Measurements from ENCODE around the gene GFM1.
"Not testable (repeated sequence)": the region's sequence is repeated elsewhere in the genome, so short reads cannot be mapped to it uniquely, and the experiment has no call there.

Gene GFM1

DNA sequence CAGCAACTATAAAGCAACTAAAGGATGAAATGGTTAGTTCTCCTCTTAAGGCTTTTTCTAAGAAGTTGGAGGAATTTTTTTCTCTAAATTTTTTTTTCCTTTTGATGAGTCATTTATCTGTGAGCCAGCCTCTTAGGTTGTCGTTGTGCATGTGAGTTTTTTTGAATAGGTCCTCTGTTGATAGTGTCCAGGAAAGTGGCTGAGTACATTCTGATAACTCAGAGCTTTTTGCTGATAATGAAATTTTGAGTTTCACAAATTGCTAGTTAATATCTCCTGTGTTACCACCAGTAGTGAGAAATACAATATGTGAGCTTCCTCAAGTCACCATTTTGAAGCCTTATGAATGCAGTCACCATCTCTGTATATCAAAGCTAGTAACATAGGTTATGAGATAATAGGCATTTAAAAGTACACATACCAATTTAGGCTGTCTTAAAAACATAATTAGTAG is 35.2 kb downstream of the GFM1 start:
- DNase-seq: no peak

DNA sequence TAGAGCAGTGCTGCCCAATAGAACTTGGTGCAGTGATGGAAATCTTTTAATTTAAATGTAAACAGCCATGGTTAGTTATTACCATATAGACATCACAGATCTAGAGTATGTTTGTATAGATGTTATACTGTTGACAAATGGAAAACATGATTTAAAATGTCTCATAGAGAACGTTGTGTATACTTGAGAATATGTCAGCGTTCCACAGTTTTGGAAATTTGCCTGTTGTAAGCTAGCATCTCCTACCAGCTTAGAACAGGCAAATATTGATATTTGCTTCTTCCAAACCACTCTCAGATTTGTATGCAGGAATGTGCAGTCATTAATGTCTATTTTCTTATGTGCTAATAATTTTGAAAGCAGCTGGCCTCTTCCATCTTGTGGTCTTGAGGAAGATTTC is 36.5 kb downstream of the GFM1 start:
- no peak for DNase-seq

DNA sequence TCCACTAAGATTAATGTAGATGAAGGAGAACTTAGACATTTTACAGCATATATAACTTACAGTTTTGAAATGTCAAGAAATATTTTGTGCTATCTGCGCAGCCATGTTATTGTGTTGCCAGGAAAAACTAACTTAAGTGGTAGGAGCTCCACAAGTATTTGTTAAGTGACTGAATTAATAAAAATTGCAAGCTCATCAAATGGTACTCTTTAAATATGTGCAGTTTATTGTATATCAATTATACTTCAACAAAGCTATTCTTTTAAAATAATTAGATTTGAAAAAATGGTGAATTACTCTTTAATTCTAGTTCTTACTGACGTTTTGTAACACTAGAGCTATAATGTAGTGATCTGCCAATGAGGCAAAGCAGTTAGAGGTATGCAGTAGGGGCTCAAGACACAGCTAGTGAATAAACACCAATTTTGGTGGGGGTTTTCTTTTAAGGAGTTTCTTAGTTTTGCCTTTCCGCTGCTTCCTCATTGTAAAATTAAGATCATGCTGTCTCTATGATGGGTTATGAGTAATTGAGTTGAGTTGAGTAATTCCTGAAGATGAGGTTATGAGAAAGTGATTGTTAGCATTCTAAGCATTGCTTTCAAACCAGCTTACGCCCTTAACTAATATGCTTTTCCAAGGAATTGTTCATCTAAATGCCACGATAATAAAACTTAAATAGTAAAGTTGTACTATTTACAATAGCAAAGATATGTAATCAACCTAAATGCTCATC is 39.1 kb downstream of the GFM1 start:
- DNase-seq: no peak

DNA sequence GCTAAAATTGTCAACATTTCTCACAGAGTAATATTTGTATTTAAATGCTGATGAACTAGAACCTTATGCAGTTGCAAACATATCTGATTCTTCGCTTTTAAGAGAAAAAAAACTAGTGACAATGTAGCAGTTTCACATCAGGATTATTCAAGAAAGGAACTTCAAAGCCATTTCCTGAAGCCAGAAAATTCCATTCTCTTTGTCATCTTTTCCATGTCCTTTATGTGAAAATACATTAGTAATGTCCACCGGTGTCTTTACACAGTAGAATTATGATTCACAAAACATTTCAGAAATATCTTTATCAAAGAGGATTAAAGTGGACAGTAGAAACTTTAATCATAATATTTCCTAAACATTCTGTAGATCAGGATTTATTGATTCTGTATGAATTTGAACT is 40.8 kb downstream of the GFM1 start:
- DNase-seq: no peak

DNA sequence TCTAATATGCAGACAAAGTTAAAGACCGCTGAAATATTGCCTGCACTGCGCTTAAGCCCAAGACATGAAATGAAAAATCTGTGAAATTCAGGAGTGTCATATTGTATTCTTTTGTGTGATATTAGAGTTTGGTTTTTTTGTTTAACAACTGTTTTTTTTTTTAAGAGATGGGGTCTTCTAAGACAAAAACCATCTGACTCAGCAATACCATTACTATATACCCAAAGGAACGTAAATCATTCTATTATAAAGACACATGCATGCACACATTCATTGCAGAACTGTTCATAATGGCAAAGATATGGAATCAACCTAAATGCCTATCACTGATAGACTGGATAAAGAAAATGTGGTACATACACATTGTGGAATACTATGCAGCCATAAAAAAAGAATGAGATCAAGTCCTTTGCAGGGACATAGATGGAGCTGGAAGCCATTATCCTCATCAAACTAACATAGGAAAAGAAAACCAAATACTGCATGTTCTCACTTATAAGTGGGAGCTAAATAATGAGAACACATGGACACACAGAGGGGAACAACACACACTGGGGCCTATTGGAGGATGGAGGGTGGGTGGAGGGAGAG is 49.6 kb downstream of the GFM1 start:
- DNase-seq: not testable (repeated sequence)

DNA sequence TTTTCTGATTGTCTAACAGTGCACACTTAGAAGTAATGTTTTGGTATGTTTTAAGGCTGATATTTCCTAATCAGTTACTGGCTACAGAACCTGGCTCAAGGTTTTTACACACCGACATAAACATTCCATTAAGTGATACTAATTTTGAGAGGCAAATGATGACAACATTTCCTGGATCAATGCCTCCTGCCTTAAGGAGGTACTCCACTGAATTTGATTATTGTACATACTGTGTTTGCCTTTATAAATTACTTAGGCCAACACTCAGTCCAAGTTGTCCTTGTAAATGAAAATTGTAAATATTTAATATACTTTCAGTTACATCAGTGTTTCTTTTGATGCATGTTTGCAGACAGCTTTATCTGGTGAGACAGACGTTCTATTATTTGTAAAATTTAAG is 52.3 kb downstream of the GFM1 start:
- no peak for DNase-seq

DNA sequence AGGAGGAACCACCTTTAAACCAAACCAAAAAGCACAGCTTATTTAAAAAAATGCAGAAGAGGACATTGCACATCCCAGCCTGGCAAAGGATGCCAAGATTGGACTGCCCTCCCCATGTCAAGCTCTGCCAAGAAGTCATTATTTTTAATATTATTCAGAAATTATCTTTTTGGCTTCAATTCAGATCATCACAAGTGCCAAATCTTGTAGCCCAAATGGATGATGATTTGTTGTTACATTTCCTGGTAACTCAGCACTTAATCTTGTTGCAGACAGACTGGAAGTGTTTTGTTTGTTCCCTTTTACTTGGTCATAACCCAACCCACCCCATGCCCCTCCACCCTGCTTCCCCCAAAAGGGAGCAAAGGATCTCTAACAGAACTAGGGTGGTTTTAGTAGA is 56.2 kb downstream of the GFM1 start:
- no peak for DNase-seq

DNA sequence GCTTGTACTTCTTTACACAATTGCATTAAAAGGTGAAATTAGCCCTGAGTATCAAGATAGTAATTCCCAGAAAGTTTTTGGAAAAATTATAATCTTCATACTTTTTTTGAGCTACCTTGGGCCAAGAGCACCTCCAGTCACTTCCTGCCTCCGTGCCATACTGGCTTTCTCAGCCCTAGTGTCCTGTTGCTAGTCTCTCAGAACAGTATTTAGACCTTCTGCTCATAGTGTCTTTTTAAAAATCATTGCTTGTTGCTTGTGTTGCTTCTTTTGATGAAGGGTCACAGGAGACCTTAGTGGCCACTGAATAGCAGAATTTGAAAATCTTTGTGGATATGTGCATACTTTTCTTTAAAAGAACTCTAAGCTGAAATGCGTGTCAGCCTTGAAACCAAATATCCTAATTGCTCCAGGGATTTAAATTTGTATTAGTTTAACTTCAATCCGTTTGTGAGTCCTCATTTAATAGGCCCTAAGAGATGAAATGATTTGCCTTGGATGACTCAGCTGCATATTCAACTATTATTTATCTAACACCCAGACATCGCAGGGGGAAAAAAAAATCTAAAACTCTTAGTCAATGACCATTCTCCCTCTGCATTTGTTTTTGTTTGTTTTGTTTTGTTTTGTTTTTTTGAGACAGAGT is 57.2 kb downstream of the GFM1 start:
- DNase-seq: no peak

DNA sequence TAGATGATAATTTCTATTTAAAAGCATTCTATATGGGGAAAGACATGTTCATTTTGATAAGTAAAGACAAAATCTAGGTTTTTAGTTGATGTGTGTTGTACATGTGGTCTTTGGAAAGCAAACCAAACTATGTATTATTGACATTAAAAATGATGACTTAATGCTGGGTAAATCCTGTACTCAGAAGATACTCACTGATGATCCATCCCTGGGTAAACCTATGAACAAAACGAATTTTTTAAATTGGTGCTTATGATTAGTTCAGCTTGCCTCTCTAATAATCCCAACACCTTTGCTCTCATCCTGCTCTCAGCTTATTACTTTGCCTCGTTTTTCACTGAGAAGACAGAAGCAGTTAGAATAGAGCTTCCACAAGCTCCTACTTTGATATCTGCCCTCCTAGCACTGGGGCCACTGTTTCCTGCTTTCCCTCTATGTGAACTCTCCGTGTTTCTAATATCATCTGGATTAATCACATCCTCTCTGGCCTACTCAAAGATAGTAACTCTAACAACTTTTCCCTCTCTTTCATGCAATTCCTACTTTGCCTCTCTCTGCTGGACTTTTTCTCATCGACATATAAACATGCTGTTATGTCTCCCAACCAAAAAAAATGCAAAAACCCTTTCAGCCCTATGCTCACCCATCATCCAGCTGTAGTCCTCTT is 58.6 kb downstream of the GFM1 start:
- DNase-seq: no peak

DNA sequence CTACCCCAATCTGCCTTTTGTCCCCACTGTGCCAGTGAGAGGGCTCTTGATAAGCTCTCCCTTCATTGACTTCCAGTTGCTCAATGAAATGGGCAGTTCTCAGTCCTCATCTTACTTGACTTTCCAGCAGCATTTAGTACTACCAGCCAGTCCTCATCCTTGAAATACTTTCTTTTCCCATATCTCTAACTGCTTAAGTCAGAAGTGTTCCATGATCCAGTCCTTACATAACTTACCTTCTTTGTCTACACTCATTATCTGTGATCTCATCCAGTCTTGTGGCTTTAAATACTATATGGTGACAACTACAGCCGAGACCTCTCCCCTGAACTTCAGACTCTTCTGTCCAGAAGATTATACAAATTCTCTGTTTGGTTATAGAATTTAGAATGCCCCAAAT is 59.2 kb downstream of the GFM1 start:
- no peak for DNase-seq

DNA sequence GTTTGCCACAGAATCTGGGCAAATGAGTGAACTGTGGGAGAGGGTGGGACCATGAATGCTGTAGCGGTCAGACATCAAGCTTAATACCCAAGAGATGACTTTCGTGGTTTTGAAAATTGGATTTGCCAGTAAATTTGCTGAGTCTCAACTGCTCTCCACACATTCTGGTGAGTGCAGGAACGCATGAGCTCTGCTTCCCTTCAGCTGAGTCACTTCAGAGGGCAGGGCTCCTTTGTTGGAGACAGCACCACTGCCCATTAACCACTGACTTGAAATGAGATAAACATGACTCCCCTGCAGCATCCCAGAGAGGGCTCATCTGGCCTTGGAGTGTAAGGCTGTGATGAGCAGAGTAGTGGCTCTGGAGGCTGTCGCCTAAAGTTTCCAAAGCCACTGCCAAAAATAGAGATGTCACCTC is 65.3 kb downstream of the GFM1 start:
- no peak for DNase-seq

DNA sequence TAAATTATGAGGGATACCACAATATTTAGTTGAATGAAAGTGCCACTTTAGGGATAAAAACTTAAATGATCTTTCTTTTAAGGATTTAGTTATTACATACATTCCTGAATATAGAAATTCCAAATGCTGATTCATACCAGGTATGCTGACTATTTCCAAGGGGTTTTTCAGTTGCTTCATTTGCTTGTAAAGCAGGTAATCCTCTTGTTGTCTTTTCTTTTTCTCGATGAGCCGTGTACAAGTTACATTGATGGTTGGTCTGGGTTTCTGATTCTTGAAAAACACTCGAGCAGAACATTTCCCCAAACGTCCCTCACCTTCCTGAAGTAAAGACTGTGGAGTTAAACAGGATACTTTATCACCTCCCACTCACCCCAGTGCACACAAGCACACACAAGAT is 66.3 kb downstream of the GFM1 start:
- DNase-seq: no peak

DNA sequence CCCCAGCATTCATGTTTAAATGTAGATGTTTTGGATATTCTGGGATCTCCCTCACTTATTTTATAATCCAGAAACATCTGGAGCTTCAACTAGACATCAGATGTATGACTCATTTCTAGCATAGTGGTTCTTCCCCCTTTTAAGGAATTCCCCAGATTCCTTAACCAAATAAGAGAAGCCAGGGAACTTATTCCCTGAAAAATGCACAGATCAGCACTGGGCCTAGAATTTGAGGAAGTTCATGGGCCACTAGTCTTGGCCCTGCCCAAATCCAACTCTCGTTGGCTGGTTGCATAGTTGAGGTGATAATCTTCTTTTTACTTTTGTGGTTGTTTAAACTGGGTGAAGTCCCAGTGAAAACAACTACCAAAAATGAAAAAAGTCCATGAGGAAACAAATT is 67.6 kb downstream of the GFM1 start:
- DNase-seq: no peak

DNA sequence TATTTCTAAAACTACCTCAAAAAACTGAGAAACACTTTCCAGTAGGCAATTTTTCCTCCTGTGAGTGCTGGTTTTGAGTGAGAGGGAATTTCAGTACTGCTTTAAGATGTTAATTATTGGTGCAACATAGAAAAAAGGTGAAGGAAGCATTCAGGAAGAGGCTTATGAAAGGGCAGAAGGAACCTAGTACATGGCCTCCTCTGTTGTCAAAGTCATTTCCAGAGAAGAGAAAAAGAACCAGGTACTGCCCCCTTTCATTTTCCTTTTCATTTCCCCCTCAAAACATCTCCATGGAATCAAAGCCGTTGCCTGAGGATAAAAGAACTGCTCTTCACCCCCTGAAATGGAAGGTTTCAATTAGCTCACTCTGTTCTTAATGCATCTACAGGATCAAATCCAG is 68.1 kb downstream of the GFM1 start:
- no peak for DNase-seq

DNA sequence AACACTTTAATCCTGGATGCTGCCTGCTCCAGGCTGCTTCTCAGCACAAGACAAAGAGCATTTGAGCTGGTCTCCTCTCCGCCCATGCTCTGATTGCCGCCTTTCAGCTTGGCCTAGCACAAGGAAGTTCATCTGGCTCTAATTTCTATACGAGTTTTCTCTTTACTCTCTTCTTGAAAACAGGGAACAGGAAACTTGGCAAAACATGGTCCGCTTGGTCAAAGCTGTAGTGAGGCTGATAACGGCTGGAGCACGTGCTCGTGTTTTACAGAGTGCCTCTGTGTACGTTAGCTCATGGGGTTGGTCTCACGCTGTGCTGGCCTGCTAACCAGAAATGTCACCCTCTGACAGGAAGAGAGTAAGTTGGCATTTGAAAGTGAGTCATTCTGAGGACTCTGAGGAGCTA is 68.8 kb downstream of the GFM1 start:
- DNase-seq: no peak

DNA sequence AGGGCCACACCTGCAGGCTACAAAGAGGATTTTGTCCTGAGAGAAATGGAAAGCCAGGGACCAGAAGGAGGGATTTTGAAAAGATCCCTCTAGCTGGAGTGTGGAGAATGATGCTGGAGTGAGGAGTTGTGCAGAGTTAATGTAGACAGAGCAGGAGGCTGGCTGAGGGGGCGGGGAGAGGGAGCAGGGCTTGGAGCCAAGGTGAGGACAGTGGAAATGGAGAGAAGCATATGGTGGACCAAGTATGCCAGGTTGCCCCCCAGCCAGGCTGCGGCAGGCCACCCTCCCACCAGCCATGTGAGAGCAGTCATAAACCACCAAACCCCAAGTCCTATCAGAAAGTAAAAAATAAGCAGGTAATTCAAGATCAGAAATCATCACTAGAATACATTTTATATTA is 73.2 kb downstream of the GFM1 start:
- no peak for DNase-seq

DNA sequence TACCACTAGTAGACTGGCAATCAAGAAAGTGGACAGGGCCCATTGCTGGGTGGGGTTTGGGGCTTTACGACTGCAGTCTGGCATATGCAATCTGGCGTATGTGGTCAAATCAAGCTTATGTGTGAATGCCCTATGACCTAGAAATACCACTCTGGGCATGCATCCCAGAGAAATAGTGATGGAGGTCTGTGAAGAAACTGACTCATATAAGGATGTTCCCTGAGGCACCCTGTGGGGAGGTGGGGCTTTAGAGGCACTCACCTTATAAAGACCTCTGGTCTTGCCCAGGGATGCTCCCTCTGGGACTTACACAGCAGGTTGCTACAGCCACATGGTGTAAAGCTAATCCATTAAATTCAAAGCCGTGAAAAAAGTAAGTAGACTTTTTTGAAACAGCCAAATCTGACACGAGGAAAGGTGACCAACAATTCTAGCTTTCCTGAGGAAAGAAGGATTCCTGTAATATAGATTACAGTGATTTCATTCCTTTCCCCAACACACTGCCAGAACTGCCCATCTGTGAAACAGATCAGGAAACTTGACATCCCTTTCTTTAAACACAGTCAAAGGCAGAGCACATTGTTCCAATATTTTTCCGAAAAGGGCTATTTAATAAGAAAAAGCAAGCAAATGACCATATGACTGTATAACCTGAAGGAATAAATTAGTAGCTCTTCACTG is 74.3 kb downstream of the GFM1 start:
- no peak for DNase-seq

DNA sequence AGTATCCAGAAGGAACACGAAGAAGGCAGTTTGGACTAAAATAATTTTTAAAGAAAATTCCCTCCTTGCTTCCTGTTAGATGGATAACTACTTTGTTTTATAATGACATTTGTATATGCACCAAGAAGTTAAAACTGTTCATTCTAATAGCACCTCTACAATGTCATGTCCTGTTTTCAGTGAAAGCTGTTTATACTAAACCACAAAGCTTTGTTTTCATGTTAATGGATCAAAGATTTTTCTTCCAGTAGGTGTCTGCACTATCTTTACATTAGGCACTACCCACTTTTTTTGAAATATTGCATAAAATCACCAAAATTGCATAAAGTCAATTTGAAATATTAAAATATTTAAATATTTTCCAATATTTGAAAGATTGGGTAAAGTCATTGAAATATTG is 77.8 kb downstream of the GFM1 start:
- DNase-seq: no peak

DNA sequence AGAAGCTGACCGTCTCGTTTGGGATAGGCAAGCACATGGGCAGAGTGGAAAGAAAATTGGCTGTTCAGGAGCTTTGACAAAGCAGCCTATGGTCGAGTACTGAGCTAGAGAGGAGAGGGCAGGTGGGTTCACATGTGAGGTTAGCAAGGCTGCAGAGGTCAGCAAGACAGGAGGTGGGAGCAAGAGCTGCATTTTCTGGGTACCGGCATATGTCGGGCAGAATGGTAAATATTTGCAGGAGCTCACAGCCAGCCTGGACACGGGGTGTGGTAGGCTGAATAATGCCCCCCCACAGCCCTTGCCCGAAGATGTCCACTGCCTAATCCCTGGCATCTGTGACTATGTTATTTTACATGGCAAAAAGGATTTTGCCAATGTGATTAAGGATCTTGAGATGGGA is 79.7 kb downstream of the GFM1 start:
- DNase-seq: no peak

DNA sequence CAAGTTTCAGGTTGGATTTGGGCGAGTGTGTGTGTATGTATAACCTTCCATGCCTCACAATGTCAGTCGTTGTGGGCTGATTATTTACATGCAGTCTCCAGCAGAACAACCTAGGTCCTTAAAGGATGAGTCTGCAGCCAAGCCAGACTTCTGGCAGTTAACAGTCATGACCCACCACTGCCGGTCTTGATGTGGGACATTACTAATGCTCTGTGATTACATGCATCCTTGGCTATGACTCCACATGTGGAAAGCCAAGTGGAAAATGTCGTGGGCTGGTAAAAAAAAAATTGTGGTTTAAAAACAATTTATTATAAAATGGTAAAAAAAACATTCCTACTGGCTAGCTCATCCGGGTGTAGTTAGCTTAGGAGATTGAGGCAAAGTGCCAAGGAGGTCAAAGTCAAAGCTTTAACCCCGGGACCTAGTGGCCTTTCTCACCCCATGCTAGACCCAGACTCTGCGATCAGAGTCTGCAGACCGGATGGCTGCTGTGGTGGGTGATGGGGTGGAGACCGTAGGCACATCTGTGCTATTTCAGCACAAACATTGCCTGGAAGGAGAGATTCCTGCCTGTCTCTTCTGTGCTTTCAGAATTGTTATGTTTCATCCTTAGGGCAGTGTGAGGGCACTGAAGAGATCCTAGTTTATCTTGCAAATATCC is 81.2 kb downstream of the GFM1 start:
- no peak for DNase-seq

DNA sequence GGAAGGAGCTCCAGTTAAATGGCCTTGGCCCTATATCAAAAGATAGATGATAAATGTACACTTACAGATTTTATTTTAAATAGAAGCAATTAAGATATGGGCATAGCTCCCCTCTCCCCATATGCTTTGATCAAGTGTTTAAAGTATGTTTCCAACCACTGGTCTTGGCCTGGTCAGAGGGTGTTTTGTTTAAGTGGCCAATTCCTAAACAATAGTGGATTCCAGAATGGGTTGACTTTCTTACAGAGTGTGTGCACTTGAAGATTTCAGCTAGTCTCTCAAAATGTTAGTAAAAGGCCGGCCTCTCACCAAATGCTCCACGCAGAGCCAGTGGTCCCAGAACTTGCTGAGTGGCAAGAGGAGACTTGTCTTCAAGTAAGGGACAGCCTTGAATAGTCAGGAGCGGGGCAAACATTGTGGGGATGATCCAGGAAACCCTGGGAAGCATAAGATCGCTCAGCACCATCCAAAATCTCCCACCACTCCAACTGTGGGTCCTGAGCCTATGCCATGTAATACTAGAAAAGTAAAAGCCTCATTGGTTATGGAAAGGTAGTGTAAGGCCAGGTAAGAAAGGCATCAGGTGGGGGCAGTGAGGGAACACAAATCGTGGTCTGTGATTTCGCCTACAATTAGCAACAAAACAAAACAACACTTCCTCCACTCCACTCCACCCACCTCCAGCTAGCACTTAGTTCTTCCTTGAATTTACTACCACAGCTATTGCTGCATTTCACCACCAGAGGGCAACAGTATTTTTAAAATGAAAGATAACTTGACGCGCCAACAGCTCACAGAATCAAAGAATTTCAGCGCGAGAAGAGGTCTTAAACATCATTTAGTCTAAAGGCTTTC is 83.1 kb downstream of the GFM1 start:
- DNase-seq: no peak

DNA sequence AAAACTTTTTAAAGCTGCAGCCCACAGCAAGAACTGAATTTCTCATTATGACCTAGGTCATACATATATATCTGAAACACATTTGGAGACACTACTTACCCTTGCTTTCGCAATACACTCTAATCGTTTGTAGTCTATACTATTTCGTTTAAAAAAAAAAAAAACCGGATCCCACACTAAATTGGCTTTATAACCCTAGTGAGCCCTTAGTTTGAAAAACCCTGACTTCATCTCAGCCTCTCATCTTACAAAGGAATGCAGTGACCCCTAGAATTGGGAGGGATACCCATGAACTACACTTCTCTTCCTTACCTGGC is 83.7 kb downstream of the GFM1 start:
- DNase-seq: no peak
